A549 (cell line): ENCODE results near the gene ERAL1. TPM values are rescaled to one million over a fixed set of nuclear protein-coding genes. Genes with fewer than 3 reads are reported as not detected.

Experiments
- ATAC-seq, 2 experiments: fragments of 200-7000 bp in 1 of 2; fragments of >200 bp in 1 of 2; cut with Nextera tagmentation in 1 of 2; cut with Tn5 transposase in 1 of 2; 3 replicates each; pipeline versions ENCODE4 v1.8.0 to v1.9.1; 2018 to 2020; ENCODE audit warnings: mild to moderate bottlenecking in 1 of 2, moderate library complexity in 1 of 2
- CTCF ChIA-PET: fragments of 300-600 bp; sonication (Branson Sonifier 250); formaldehyde crosslinking; extraction: SDS; loops from one replicate; lab custom pipeline; 2021; ENCODE audit warnings: antibody characterized with exemption, inconsistent platforms; lab: Yijun Ruan, JAX
- POLR2A ChIA-PET: fragments of 350-600 bp; formaldehyde crosslinking; extraction: SDS; loops from one replicate; lab custom pipeline; 2021; ENCODE audit warnings: antibody characterized with exemption, inconsistent platforms; lab: Yijun Ruan, JAX
- DNase-seq, 2 experiments: peaks; one replicate each; pipeline versions ENCODE4 v3.0.0 to v3.0.0-alpha.2; 2011 to 2016; ENCODE audit warnings: low read depth in 1 of 2, low spot score in 1 of 2
- FAIRE-seq: peaks from 2 replicates; lab custom pipeline; 2011; peaks lifted over from hg19 to GRCh38; lab: Jason Lieb, UNC
- H3K27ac ChIP-seq, 2 experiments: fragments of >200 bp; sonication (Bioruptor Twin); formaldehyde crosslinking; 3 replicates each; pipeline ENCODE4 v1.5.1; 2016 to 2017
- H3K4me1 ChIP-seq: fragments of >200 bp; sonication (Bioruptor Twin); formaldehyde crosslinking; 3 replicates; pipeline ENCODE4 v1.6.1; 2016
- H3K4me2 ChIP-seq: fragments of >200 bp; sonication (Bioruptor Twin); formaldehyde crosslinking; 3 replicates; pipeline ENCODE4 v1.6.1; 2016
- H3K4me3 ChIP-seq: fragments of >200 bp; sonication (Bioruptor Twin); formaldehyde crosslinking; 3 replicates; pipeline ENCODE4 v1.5.1; 2016
- H3K9me3 ChIP-seq: fragments of >200 bp; sonication (Bioruptor Twin); formaldehyde crosslinking; 3 replicates; pipeline ENCODE4 v1.6.1; 2016
- BCL3 ChIP-seq: fragments of >200 bp; sonication (Bioruptor Twin); formaldehyde crosslinking; IDR thresholded peaks from 3 replicates; pipeline ENCODE4 v1.6.1; 2016
- CHD4 ChIP-seq: fragments of 200-600 bp; sonication (generic); IDR thresholded peaks from 2 replicates; pipeline ENCODE4 v1.6.1; 2016; ENCODE audit warnings: antibody characterized with exemption, mild to moderate bottlenecking, borderline replicate concordance
- EHMT2 ChIP-seq: fragments of 200-600 bp; sonication (generic); IDR thresholded peaks from 2 replicates; pipeline ENCODE4 v1.6.1; 2016; ENCODE audit warnings: antibody characterized with exemption, low read depth, mild to moderate bottlenecking, moderate library complexity
- HEYL ChIP-seq: fragments of 250-450 bp; sonication (Bioruptor Pico); IDR thresholded peaks from 2 replicates; pipeline ENCODE4 v1.8.0; 2021; ENCODE audit warnings: mild to moderate bottlenecking, moderate library complexity
- JUN ChIP-seq, 2 experiments: fragments of >200 bp; sonication (Bioruptor Twin); formaldehyde crosslinking; IDR thresholded peaks; 2 replicates in 1 of 2; 3 replicates in 1 of 2; pipeline ENCODE4 v1.6.1; 2016 to 2017
- NR3C1 ChIP-seq: fragments of >200 bp; sonication (Bioruptor Twin); formaldehyde crosslinking; IDR thresholded peaks from 3 replicates; pipeline ENCODE4 v1.6.1; 2017
- PBX3 ChIP-seq: IDR thresholded peaks from 2 replicates; pipeline ENCODE4 v1.6.1; 2012
- PHF8 ChIP-seq: fragments of 200-600 bp; sonication (generic); IDR thresholded peaks from 2 replicates; pipeline ENCODE4 v1.6.1; 2016; ENCODE audit warnings: low read depth, mild to moderate bottlenecking, antibody characterized with exemption, moderate library complexity, borderline replicate concordance
- RARB ChIP-seq: fragments of 250-450 bp; sonication (Bioruptor Pico); IDR thresholded peaks from 2 replicates; pipeline ENCODE4 v1.8.0; 2021; ENCODE audit warnings: mild to moderate bottlenecking, moderate library complexity
- REST ChIP-seq: fragments of 200-600 bp; sonication (generic); IDR thresholded peaks from 2 replicates; pipeline ENCODE4 v1.6.1; 2016; ENCODE audit warnings: antibody characterized with exemption, mild to moderate bottlenecking, moderate library complexity
- SREBF2 ChIP-seq: fragments of 450-650 bp; IDR thresholded peaks from 2 replicates; pipeline ENCODE4 v1.6.1; 2014; ENCODE audit warnings: mild to moderate bottlenecking, moderate library complexity
- TFCP2L1 ChIP-seq: fragments of 250-450 bp; sonication (Bioruptor Pico); IDR thresholded peaks from 2 replicates; pipeline ENCODE4 v1.5.0; 2021; ENCODE audit warnings: mild to moderate bottlenecking
- ZC3H11A ChIP-seq: fragments of 450-650 bp; IDR thresholded peaks from 2 replicates; pipeline ENCODE4 v1.6.1; 2014; ENCODE audit warnings: antibody characterized with exemption, mild to moderate bottlenecking
- WGBS: methylation state at CpG from one replicate; pipeline ENCODE4 v1.1.6; 2017; ENCODE audit errors: missing lambda C conversion rate; 5-methylcytosine and 5-hydroxymethylcytosine counted together
- polyA plus RNA-seq, 4 experiments: library from polyadenylated mRNA; depleted of rRNA in 3 of 4; stranded (reverse); fragments of >200 nt; fragmentation: RNase III in 1 of 4; extraction: RNeasy Plus Mini Kit Qiagen cat#74134 plus additional on column Dnase treatment in 1 of 4; gene quantifications; 2 replicates in 3 of 4; 3 replicates in 1 of 4; pipeline ENCODE4 v1.2.3, GENCODE V29; 2011 to 2017
- TF ChIP-seq, protein P1 (sequence below): fragments of 450-650 bp; IDR thresholded peaks from 2 replicates; pipeline ENCODE4 v1.6.1; 2014; ENCODE audit warnings: antibody characterized with exemption

ERAL1 gene
- polyA plus RNA-seq, 2 of the 4 experiments (the other 2 are of a cell fraction) = 78.9 to 88.3 TPM

DNA sequence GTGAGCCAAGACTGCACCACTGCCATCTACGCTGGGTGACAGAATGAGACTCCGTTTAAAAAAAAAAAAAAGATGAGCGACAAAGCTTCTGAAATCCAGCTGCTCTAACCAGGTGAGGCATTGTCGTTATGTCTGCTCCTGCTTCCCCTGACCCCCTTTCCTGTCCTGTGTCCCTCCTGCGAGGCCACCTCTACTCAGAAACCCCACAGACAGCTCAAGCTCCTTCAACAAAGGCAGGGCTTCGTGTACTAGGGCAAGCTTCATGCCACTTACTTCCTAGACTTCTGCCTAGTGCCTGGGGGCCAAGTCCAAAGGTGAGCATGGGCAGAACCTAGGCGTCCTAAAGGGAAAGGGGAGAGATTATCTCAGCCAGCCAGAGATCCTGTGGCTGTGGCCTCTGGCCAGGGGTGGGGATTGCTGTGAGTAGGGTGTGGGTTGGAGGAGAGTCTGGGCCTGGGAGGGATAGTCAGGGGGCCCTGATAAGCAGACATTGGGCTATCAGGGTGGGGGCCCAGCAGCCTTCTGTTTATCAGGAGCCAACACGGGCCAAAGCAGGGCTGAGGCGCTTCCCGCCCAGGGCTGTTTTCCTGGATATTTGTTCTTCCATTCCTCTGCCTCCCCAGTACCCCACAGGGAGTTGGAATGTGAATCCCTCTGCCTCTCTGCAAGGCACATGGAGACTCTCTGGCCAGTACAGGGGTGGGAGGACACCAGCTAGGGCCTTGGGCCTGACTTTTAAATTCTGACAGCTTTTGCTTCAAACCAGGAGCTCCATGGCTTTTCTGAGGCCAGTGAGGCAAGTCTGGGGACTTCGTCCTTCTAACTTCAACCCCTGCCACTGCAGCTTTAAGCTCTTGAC is 10.4 kb downstream of the ERAL1 start:
- no peak; a peak in 1 of 6 replicates for ATAC-seq
- no peak for FAIRE-seq
- no peak overlapping the region for H3K27ac ChIP-seq
- TF ChIP-seq RARB (CRISPR knock-in tag) = no peak
- no peak for TF ChIP-seq CHD4
- TF ChIP-seq, protein P1, sequence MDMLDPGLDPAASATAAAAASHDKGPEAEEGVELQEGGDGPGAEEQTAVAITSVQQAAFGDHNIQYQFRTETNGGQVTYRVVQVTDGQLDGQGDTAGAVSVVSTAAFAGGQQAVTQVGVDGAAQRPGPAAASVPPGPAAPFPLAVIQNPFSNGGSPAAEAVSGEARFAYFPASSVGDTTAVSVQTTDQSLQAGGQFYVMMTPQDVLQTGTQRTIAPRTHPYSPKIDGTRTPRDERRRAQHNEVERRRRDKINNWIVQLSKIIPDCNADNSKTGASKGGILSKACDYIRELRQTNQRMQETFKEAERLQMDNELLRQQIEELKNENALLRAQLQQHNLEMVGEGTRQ = no peak
- ChIA-PET POLR2A (no interaction called here), CTCF (interaction anchor here (0.6 to 7.3 kb wide), 9 partner anchors 10 to 101 kb away, joined by 3 to 58 read pairs (median 4); no protein-coding TSS in a partner anchor)
- DNase-seq = no peak
- H3K4me1 ChIP-seq = no peaks in the 10 kb centered on the region
- 75% methylated on average over 11 of the region's 11 CpGs for WGBS
- H3K4me3 ChIP-seq = no peak overlapping the region
- H3K9me3 ChIP-seq = no peaks in the 10 kb centered on the region
- no peak overlapping the region for H3K4me2 ChIP-seq

- 80% methylated on average over 13 of the region's 13 CpGs for WGBS
- ChIA-PET POLR2A (no interaction called here), CTCF (interaction anchor here (0.9 to 5.2 kb wide), 6 partner anchors 8 to 139 kb away, joined by 3 to 25 read pairs (median 4); no protein-coding TSS in a partner anchor)
- no peak overlapping the region for H3K27ac ChIP-seq
- no peak overlapping the region for H3K4me2 ChIP-seq
- ATAC-seq (no peak), FAIRE-seq (no peak), DNase-seq (no peak)
- no peak for TF ChIP-seq PBX3
- TF ChIP-seq SREBF2 = no peak
- no peak overlapping the region for H3K4me3 ChIP-seq
- H3K4me1 ChIP-seq = no peaks in the 10 kb centered on the region
- H3K9me3 ChIP-seq = no peaks in the 10 kb centered on the region
Observed at GRCh38 chr17:28865946-28866752, 11.3 kb downstream of the ERAL1 start.

DNA sequence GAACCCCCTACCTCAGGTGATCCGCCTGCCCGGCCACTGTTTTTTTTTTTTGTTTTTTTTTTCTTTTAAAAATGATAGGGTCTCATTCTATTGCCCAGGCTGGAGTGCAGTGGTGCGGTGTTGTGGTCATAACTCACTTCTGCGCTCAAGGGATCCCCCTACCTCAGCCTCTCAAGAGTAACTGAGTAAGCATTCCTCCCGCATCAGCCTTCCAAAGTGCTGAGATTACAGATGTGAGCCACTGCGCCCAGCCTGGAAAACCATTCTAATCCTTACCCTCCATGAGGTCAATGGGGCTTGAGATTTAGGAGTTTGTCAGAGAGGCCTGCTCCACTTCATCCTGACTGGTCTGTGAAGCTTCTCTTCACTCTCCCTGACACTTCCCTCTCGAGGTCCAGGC is 12.5 kb downstream of the ERAL1 start:
- CTCF ChIA-PET = interaction anchor here (0.6 to 5.2 kb wide), 6 partner anchors 9 to 140 kb away, joined by 3 to 25 read pairs (median 4); no protein-coding TSS in a partner anchor
- no peak overlapping the region for H3K27ac ChIP-seq
- DNase-seq (no peak), ATAC-seq (no peak)
- no peaks in the 10 kb centered on the region for H3K4me1 ChIP-seq
- no peak overlapping the region for H3K4me3 ChIP-seq
- no peak overlapping the region for H3K4me2 ChIP-seq
- WGBS = 84% methylated on average over 7 of the region's 7 CpGs
- POLR2A ChIA-PET = no interaction called here
- H3K9me3 ChIP-seq = no peaks in the 10 kb centered on the region
- no peak for TF ChIP-seq PHF8
- TF ChIP-seq TFCP2L1 (CRISPR knock-in tag) = no peak
- TF ChIP-seq JUN (IDR thresholded peaks at IDR 0.05) = no peak
- TF ChIP-seq NR3C1 = no peak
- no peak for TF ChIP-seq EHMT2
- TF ChIP-seq HEYL (CRISPR knock-in tag) = no peak
- no peak for TF ChIP-seq ZC3H11A
- TF ChIP-seq REST = no peak
- TF ChIP-seq, protein P1 = no peak
- TF ChIP-seq BCL3 = no peak
- TF ChIP-seq, all 56 proteins: peak for 0
- FAIRE-seq = no peak
